ENCODE measurements around the gene LMBR1.
"Not testable (repeated sequence)": the region's sequence is repeated elsewhere in the genome, so short reads cannot be mapped to it uniquely, and the experiment has no call there.

LMBR1 gene

DNA sequence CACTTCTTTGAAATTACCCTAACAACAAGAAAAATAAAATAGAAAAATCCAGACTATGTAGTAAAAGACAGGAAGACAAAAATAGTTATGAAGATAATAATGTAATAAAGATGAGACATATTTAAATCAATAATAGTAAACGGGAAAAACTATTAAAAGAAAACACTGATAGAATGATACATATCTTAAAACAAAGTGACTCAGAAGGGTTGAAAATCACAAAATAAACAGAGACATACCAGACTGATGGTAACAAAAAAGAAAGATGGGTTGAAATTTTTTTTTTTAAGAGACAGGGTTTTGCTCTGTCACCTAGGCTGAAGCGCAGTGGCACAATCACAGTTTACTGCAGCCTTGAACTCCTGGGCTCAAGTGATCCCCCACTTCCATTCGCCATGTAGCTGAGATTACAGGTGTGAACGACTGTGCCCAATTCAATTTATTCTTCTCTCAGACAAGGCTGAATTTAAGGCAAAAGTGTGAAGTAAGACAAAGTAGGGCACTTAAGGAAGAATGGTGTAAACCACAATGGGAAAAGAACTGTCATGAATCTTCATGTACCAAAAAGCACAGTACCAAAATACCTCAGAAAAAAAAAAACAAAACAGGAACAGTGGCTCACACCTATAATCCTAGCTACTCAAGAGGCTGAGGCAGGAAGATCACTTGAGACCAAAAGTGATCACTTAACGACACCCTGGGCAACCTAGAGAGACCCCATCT lies 47.4 kb downstream of the LMBR1 start:
- DNase-seq, result no peak

DNA sequence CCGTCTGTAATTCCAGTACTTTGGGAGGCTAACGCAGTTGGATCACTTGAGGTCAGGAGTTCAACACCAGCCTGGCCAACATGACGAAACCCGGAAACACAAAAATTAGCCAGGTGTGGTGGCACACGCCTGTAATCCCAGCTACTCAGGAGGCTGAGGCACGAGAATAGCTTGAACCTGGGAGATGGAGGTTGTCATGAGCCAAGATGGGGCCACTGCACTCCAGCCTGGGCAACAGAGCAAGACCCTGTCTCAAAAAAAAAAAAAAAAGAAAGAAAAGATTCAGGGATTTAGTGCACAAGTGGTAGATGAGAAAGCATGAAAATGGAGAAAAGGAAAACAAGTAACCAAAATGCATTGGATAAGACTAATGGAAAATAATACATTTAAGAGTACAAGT lies 49.4 kb downstream of the LMBR1 start:
- not testable (repeated sequence) for DNase-seq

DNA sequence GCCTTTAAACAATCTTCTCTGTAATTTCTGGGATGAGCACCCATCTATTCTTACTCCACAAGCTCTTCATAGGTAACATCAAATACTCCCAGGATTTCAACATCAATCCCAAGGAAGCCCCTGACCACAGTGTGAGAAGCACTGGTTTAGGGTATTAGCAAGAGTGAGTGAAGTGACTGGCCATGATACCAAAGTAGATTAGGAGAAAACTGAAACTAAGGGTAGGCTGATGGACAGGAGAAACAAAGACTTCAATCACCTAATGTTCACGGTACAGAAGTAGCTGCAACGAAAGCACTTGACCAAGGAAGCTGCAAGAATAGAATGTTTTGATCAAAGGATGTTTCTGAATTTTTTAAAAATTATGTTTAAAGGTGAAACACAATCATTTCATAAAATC lies 49.8 kb downstream of the LMBR1 start:
- no peak for DNase-seq

DNA sequence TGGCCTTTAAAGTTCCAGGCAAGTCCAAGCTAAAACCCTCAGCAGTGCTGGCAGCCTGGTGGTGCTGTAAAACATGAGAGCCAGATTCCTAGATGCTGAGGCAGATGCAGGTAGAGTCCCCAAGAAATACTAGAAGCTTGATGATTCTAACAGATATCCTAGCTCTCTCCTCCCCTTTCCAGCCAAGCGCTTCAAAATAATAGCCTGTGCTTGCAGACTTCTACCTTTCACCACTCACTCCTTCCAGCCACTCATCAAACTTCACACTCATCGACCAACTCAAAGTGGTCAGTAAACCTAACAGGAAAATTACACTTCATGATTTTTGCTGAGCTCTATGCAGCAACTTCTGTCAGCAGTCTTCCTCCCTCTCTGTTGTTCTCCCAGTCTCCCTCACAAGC lies 50.2 kb downstream of the LMBR1 start:
- DNase-seq, result no peak

DNA sequence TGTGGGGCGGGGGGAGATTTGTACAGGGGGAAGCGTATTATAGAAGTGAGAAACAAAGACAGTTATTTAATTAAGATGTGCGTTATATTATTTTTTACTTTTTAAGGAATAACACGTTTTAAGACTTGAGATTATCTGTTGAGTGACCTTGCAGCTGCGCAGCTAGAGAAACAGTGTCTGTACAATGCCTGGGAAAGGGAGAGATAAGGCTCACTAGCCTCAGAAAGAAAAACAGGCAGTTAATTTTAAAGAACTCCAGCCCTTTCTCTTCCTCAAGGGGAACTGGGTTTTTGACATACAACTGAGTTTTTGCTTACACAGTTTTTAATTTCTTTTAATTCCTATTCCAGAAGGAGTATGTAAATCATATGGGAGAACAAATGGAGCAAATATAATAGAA lies 50.7 kb downstream of the LMBR1 start:
- DNase-seq, result no peak

DNA sequence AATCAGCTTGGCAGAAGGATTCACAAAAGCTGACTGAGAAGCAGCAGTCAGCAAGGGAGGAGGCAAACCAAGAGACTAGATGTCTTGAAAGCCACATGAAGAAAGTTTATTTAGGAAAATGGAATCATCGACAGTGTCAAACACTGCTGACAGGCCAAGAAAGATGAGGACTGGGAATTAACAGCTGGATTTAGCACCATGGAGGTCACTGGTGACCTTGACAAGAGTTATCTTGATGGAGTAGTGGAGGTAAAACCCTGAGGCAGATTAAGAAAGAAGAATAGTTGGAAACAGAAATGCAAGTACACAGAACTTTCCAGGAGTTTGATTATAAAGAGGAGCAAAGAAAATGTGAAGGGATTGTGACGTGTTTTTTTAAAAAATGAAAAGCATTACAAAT lies 51.5 kb downstream of the LMBR1 start:
- no peak for DNase-seq

DNA sequence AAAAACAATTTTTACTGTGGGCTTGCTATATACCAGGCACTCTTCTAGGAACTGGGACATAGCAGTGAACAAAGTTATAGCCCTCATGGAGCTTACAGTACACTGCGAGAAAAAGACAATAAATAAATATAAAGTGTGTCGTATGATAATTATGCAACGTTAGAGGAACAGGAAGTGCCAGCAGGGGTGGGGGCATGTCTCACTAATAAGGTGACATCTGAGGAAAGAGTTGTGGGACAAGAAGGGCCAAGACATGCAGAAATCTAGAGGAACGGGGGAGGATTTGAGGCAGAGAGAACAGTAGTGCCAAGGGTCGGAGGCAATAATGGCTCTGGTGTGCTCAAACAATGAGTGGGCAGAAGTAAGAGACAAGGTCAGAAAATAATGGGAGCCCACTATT lies 52.8 kb downstream of the LMBR1 start:
- DNase-seq, result no peak

DNA sequence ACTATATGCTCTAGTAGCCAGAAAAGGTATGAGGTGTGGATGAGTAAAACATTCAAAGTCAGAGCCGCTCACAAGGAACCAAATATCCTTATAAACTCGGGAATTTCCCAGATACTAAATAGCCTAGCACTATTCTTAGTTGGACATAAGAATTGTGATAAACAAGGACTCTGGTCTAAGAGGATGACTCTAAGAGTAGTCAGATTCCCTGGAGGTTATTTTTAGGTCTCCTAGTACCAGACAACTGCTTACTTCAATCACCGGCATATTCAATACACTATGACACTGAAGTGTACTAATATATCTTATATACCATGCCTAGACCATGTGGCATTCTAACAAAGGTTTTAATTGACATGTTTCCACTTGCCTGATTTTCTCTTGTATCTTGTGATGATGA lies 56.5 kb downstream of the LMBR1 start:
- no peak for DNase-seq

DNA sequence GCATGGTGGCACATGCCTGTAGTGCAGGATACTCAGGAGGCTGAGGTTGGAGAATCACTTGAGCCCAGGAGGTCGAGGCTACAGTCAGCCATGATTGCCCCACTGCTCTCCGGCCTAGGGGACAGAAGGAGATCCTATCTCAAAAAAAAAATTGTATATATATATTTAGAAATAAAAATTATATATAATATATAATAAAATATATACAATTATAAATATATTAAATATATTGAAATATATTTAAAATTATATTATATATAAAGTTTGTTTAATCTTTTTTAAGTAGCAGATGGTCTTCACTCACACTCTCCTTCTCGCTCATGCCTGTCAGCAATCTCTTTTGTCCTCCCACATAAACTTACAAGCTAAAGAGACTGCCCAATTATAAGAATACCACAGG lies 58.5 kb downstream of the LMBR1 start:
- DNase-seq, result no peak

DNA sequence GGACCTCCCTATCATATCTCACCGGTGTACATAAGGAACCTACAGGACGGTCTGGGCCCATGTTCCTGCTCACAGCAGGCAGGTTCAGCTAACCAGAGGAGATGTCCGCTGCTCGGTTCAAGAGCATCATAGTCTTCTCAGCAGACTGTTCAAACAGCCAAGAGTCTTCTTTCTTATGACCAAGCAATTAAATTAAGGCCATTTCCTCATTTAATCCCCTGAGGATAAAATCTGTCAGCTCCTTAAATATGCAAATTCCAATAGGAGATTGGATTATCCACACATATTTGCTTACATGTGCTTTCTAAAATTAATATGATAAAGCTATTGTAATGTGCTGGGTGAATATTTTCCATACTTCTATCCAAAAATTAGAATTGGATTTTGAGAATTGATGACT lies 59.7 kb downstream of the LMBR1 start:
- no peak for DNase-seq

DNA sequence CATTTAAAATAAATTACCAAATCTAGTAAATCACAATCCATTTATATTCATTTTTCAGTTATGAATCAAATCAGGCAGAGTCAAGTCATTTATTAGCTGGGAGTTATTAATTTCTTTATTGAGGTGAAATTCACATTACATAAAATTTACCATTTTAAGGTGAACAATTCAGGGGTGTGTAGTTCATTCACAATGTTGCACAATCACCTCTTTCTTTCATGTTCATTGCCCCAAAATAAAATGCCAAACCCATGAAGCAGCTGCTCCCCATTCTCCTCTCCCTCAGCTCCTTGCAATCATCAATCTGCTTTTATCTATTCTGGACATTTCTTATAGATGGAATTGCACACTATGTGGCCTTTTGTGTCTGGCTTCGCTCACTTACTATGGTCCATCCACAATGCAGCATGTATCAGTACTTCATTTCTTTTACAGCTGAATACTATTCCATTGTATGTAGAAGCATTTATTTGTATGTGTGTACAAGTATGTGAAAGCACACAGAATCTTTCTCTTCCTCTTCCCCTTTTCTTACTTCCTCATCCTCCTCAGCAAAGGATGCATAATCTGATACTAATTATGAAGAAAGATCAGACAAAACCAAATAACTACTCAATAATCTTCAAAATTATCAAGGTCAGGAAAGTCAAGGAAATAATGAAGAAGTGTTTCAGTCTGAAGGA lies 60.6 kb downstream of the LMBR1 start:
- no peak for DNase-seq

DNA sequence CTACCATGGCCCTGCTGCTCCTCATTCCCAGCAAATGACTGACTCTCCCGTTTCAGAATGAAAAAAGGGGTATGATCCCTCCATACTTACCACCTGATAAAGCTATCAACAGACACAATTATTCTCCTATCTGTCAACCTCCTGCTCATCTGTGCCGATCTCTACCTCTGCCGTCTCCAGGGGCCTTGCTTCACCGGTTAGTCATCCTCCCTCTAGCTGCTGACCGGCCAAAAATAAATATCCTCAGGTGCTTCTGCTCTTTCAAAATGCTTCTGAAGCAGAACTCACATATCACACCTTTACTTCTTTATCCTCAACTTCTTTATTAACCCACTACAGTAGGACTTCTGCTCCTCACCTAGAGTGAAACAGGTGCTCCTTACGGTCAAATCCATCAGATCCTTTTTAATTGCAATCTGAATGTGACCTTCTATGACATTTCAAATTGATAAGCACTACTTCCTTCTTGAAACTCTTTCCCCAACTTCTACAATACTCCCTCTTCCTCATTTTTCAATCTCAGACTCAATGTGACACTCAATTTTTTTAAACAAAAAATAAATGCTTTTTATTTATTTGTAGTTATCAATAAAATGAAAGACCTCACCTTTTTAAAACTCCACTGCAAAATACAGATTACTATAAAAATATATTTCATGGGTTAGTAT lies 63.2 kb downstream of the LMBR1 start:
- DNase-seq, result no peak

DNA sequence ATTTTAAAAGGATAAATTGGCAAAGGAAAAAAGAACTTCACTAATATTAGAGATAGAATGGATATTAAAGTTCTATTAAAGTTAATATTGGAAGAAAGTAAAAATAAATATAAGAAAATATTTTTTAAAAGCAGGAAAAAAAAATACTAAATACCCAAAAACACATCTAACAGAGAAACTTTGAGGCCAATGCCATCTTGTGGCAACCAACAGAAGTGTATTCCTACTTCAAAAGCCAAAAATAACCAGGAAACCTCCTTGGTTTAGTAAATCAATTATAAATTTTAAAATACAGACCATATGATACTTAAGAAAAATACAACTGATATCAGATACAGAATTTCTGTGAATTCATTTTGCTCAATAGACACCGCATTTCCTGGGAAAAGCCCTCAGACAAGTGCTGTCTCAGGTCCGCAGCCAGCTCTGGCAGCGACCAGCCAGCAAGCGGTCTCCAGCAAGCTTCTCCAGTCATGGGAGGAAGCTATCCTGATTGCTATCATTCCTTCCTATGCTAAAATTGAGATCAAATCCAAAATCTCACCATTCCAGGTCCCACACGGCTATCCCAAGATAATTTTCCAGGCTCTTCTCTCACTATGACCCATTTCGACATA lies 65.3 kb downstream of the LMBR1 start:
- no peak for DNase-seq

DNA sequence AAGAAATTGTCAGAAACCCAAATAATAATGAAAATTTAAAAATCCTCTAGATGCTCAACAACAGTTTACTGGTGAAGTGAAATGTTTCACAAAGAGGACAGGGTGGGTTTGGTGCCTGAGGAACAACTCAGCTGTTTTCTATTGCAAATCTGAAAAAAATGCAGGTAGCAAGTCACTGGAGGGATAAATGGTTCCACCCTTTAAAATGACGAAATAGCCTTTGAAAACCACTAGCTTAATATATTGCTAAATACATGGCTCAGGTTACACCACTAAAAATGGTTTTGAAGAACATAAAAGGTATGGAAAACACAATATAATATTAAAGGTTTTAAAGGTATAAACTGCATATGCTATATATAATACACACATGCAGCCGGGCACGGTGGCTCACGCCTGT lies 69.5 kb downstream of the LMBR1 start:
- DNase-seq, result no peak

DNA sequence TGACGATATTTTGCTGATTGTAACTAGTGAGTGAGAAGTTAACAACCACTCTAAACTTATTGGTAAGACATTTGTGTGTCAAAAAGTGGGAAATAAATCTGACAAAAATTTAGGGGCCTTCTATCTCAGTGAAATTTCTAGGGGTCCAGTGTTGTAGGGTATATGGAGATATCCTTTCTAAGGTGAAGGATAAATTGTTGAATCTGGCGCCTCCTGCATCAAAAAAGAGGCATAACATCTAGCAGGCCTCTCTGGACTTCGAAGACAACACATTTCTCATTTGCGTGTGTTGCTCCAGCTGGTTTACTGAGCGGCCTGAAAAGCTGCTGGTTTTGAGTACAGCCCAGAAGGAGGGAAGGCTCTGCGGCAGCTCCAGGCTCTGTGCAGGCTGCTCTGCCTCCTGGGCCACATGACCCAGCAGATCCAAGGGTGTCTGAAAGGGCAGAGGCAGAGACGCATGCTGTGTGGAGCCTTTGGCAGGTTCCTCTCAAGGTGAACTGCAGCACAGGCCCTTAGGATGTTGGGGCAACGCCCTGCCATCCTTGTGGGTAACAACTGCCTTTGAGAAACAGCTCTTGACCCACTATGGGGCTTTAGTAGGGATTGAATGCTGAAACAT lies 72.4 kb downstream of the LMBR1 start:
- no peak for DNase-seq

DNA sequence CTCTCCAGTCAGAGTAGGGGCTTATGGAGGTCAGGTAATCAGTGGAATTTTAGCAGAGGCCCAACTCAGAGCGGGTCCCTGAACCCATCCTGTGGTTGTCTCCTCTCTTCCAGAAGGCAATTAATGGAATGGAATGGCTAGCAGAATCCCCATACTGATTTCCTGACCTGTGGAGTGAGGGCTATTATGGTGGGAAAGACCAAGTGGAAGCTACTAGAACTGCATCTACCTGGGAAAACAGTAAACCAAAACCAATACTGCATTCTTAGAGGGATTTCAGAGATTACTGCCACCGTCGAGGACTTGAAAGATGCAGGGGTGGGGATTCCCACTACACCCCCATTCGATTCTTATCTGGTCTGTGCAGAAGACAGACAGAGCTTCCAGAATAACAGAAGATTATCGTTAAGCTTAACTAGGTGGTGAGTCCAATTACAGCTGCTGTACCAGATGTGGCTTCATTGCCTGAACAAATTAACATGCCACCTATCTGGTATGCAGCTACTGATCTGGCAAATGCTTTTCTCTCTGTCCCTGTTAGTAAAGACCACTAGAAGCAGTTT lies 73.2 kb downstream of the LMBR1 start:
- no peak for DNase-seq

DNA sequence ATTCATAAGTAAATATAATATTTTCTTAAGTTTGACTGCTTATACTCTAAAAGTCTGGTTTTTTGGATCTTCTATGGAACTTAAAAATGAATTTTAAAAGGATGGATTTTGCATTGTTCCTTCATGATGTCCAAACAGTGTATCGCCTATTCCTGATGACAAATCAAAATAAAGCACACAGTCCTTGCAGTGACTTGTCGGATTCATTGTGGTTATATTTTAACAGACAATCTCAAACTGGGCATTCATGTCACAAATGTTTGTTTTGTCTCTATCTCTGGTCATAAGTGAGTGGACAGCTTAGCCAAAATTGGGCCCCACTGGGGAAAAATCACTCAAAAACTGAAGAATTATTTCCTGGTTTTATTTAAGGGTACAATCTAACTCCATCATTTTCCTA lies 74.8 kb downstream of the LMBR1 start:
- DNase-seq, result no peak

DNA sequence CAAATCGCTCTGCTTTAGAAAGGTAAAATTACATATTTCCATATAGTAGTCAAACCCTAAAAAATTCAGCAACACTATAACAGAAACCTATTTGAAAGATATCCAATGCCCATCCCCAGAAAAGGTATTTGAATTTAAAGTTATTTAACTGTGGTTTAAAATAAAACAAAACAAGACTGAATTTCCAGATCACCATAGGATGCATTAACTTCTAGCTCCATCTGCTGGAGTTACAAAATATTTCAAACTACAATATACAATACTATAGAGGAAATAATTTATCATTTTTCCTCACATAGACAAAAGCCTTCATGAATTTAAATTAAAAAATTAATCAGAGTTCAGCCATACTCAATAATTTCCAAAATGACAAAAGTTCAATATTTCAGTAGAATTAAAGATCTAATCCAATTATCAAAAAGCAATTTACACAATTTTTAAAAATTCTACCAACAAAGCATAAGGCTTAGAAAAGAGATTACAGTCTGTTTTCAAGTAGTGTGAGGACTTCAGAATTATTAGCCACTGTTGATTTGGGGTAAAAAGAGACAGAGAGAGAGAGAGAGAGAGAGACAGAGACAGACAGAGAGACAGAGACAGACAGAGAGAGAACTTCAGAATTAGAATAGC lies 75.9 kb downstream of the LMBR1 start:
- DNase-seq, result peak in 1 of 5 donors; percentile 6

DNA sequence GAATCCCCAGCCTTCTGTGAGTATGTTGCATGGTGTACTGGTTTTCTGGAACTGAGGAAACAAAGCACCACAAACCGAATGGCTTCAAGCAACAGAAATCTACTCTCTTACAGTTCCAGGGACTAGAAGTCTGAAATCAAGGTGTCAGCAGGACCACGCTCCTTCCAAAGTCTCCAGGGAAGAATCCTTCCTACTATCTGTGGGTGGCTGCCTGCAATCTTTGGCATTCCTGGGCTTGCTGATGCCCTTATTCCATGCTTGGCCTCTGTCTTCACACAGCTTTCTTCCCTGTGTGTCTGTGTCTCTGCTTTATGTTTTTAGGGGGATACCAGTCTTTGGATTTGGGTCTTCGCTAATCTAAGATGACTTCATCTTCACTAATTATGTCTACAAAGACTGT lies 81.3 kb downstream of the LMBR1 start:
- no peak for DNase-seq

DNA sequence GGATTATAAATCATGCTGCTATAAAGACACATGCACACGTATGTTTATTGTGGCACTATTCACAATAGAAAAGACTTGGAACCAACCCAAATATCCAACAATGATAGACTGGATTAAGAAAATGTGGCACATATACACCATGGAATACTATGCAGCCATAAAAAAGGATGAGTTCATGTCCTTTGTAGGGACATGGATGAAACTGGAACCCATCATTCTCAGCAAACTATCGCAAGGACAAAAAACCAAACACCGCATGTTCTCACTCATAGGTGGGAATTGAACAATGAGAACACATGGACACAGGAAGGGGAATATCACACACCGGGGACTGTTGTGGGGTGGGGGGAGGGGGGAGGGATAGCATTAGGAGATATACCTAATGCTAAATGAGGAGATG lies 89.3 kb downstream of the LMBR1 start:
- not testable (repeated sequence) for DNase-seq

DNA sequence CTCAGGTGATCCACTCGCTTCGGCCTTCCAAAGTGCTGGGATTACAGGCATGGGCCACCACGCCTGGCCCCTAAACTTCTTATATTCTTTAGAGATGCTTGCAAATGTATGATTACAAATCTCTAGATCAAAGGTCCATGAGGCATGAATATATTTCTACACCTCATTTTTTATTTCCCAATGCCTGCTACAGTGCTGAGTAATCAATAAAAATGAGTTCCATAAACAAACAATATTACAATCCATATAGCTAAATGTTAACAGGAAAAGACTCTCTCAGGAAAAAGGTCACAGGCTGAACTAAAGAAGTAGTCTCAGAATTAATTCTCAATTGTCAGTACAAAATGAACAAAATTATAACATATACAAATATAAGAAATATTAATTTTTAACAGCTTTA lies 90.8 kb downstream of the LMBR1 start:
- DNase-seq, result no peak

DNA sequence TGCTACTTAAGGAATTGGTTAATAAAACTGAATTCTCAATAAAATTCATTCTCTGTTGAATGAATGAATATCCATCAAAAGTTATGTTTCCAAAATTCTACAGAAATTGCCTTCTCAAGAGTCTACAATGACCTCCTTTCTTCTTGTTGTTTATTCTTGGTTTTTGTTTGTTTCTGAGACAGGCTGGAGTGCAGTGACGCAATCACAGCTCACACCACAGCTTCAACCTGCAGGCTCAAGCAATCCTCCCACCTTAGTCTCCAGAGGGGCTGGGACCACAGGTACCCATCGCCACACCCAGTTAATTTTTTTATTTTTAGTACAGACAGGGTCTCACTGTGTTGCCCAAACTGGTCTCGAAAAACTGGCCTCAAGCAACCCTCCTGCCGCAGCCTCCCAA lies 97.6 kb downstream of the LMBR1 start:
- DNase-seq, result no peak

DNA sequence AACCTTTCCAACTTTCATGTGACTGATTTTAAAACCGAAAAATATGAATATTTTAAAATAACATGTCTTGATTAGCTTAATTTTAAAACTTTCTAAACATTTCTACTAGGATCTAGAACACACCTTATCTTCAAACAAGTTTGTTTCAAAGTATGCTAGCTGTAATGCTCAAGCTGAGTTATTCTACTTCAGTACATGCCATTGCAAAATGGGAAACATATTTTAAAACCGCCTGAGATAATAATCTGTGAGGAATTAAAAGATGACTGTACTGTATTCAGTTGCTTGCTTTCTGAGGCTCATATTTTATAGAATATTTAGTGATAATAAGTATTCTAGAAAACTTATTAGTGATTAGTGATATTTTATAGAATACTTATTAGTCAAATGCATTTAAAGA lies 99.6 kb downstream of the LMBR1 start:
- DNase-seq, result no peak
